ENCODE data around the gene POU5F2. TPM values are rescaled to one million over a fixed set of nuclear protein-coding genes. Genes with fewer than 3 reads are reported as not detected.

The POU5F2 gene
- total and polyA plus RNA-seq, 9 of the 15 experiments (the other 6 are each of a cell fraction or from before 2014, with no cell fraction given): 0.01 to 0.40 (median 0.18) TPM; not detected in 2

- no peaks in the 10 kb centered on the region for H3K27me3 ChIP-seq (ENCODE audit: control insufficient read depth in 2 of 2, insufficient read depth in 2 of 2, low read length in 2 of 2)
- ChIA-PET CTCF (ENCODE audit: low intra/inter-chr PET ratio) (no interaction called here), POLR2A (no interaction called here)
- BruUV-seq (replicated peaks): no TSS peak
- H3K9ac ChIP-seq (ENCODE audit: insufficient read depth in 1 of 2, low read depth in 2 of 2, low read length in 2 of 2): no peak overlapping the region
- FAIRE-seq (no peak), ATAC-seq (no peak), DNase-seq (ENCODE audit: extremely low read depth in 1 of 4, low spot score in 3 of 4) (no peak)
- no peak overlapping the region for H3K27ac ChIP-seq (ENCODE audit: extremely low read depth, low read depth, low read length)
- H3K79me2 ChIP-seq (ENCODE audit: control insufficient read depth, insufficient read depth, low read length): no peaks in the 10 kb centered on the region
- intact Hi-C loops (cut with micrococcal nuclease) (no loop called here), in situ Hi-C loops (cut with MboI) (no loop called here)
- H3K4me3 ChIP-seq: no peak overlapping the region
- H3K9me3 ChIP-seq (replicated peaks; ENCODE audit: control insufficient read depth, insufficient read depth, low read depth, low read length): no peaks in the 10 kb centered on the region
- TF ChIP-seq NFIX (CRISPR knock-in tag; IDR thresholded peaks at IDR 0.05; ENCODE audit: low read depth) (no peak), EGR1 (conservative IDR thresholded peaks at IDR 0.05) (no peak), PRPF4 (IDR thresholded peaks at IDR 0.05; ENCODE audit: insufficient read depth, low read depth, low read length, poor library complexity, severe bottlenecking) (no peak), SMARCE1 (IDR thresholded peaks at IDR 0.05) (no peak), TFE3 (CRISPR knock-in tag; IDR thresholded peaks at IDR 0.05) (no peak), GTF2A2 (tag; IDR thresholded peaks at IDR 0.05) (no peak), NBN (IDR thresholded peaks at IDR 0.05; ENCODE audit: low read depth) (no peak), CHCHD3 (CRISPR knock-in tag; IDR thresholded peaks at IDR 0.05) (no peak), SMARCA5 (IDR thresholded peaks at IDR 0.05) (no peak)
- H4K20me1 ChIP-seq (replicated peaks; ENCODE audit: control insufficient read depth, insufficient read depth, low read length): no peaks in the 10 kb centered on the region
- no peak overlapping the region for H2AFZ ChIP-seq (ENCODE audit: low read depth, low read length)
- H3K36me3 ChIP-seq (ENCODE audit: control insufficient read depth, insufficient read depth, low read length): no peaks in the 10 kb centered on the region
- H3K9me1 ChIP-seq (ENCODE audit: control insufficient read depth, insufficient read depth, low read length): no peaks in the 10 kb centered on the region
- no peaks in the 10 kb centered on the region for H3K4me1 ChIP-seq (replicated peaks in 1 of 2; ENCODE audit: control insufficient read depth in 2 of 2, insufficient read depth in 2 of 2, low read length in 2 of 2)
- WGBS (ENCODE audit: insufficient coverage, low coverage, missing lambda C conversion rate): 12% methylated on average over 1 of the region's 1 CpG
- no peak overlapping the region for H3K4me2 ChIP-seq (ENCODE audit: insufficient read depth, low read length)
These were observed 25.6 kb downstream of the POU5F2 start for GRCh38 chr5:93715761-93716160.

All from K562 (cell line).